Left lung (tissue), 10 donors: Measurements from ENCODE around the gene LGALS9. TPM values are rescaled to one million over a fixed set of nuclear protein-coding genes. Genes with fewer than 3 reads are reported as not detected.
"Not testable (repeated sequence)": the region's sequence is repeated elsewhere in the genome, so short reads cannot be mapped to it uniquely, and the experiment has no call there.

ENCODE experiments used
- ATAC-seq: fragments of 200-7000 bp; cut with Tn5 transposase; one replicate; pipeline ENCODE4 v1.9.1; 2020; ENCODE audit warnings: moderate library complexity
- DNase-seq, 4 donors: peaks; one replicate each; pipeline ENCODE4 v3.0.0-alpha.2; 2013 to 2020
- H3K27ac ChIP-seq, 2 donors: fragments of 200-600 bp; sonication (generic) in 1 of 2; one replicate each; pipeline versions ENCODE4 v1.5.0 to v1.8.0; 2020 to 2021
- H3K27me3 ChIP-seq, 2 donors: fragments of 200-600 bp; sonication (generic) in 1 of 2; one replicate each; pipeline versions ENCODE4 v1.5.0 to v1.8.0; 2020 to 2021
- H3K36me3 ChIP-seq, 2 donors: fragments of 200-600 bp; sonication (generic) in 1 of 2; one replicate each; pipeline versions ENCODE4 v1.5.0 to v1.8.0; 2020 to 2021
- H3K4me1 ChIP-seq, 2 donors: fragments of 200-600 bp; one replicate each; pipeline ENCODE4 v1.8.0; 2021
- H3K4me3 ChIP-seq, 2 donors: fragments of 200-600 bp; sonication (generic) in 1 of 2; one replicate each; pipeline versions ENCODE4 v1.5.0 to v1.8.0; 2020 to 2021; ENCODE audit warnings: mild to moderate bottlenecking in 1 of 2
- H3K9me3 ChIP-seq, 2 donors: fragments of 200-600 bp; sonication (generic) in 1 of 2; one replicate each; pipeline versions ENCODE4 v1.5.0 to v1.8.0; 2020 to 2021
- CTCF ChIP-seq, 2 donors: fragments of 200-600 bp; sonication (generic) in 1 of 2; IDR thresholded peaks; one replicate each; pipeline versions ENCODE4 v1.5.0 to v1.8.0; 2021; ENCODE audit warnings: antibody characterized with exemption in 2 of 2
- intact Hi-C, 2 donors: fragments of 100-400 bp; cut with DNase I; formaldehyde crosslinking; loops; one replicate each; pipeline versions ENCODE4 v1.11.2 to v1.14.2; 2022
- polyA plus RNA-seq, 6 donors: library from polyadenylated mRNA; unstranded; fragments of 120-200 nt; gene quantifications; one replicate each; pipeline ENCODE4 v1.2.1, GENCODE V29; 2013; ENCODE audit not compliant: insufficient read length in 6 of 6
- total RNA-seq, 2 donors: library from RNA; stranded (reverse); fragmentation: NEBNext Ultra II Directional; extraction: Animal tissue kit (Norgen Biotek cat#: 25700); gene quantifications; one replicate each; pipeline ENCODE4 v1.2.1, GENCODE V29; 2021
- donor health status: DM: no; HTN: yes; CAD: no.
- donor health status: DM: no; HTN: no; CAD: no.

LGALS9 gene
- total and polyA plus RNA-seq, 8 donors = 18.1 to 149 (median 23.4) TPM

- intact Hi-C loops = loop anchor here in 1 of 2 donors (10.0 kb wide), 1 partner anchor 209 kb away; no protein-coding TSS in a partner anchor
- Histone ChIP-seq H3K9me3 (no peaks in the 10 kb centered on the region), H3K27ac (no peak overlapping the region), H3K4me1 (no peaks in the 10 kb centered on the region), H3K27me3 (no peaks in the 10 kb centered on the region), H3K4me3 (no peak overlapping the region), H3K36me3 (no peaks in the 10 kb centered on the region)
- DNase-seq (no peak), ATAC-seq (no peak)
- no peak for TF ChIP-seq CTCF (IDR thresholded peaks at IDR 0.05)
Observed at GRCh38 chr17:27665549-27665948, 34.6 kb downstream of the LGALS9 start.

DNA sequence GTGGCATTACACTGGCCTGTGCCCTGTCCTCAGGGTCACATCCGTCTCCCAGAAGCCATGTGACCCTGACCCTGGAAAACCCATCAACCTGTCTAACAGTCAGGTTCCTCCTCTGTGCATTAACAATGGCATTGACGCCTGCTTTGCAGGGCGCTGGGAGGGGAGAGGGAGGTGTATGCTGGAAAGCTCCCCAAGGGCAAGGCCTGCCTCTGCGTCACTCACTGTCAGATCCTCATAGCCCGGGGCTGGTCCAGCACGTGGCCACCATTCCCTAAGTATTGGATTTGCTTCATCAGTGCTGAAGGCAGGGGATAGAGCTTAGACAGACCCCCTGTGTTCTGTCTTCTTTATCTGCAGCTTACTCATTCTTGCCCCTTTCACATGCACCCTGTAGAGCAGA lies 35.3 kb downstream of the LGALS9 start:
- H3K9me3 ChIP-seq, H3K4me3 ChIP-seq, DNase-seq, H3K36me3 ChIP-seq, ATAC-seq, H3K27me3 ChIP-seq, H3K4me1 ChIP-seq, H3K27ac ChIP-seq: not testable (repeated sequence)
- intact Hi-C loops = loop anchor here in 1 of 2 donors (10.0 kb wide), 1 partner anchor 209 kb away; no protein-coding TSS in a partner anchor

- TF ChIP-seq CTCF (IDR thresholded peaks at IDR 0.05) = no peak
- H3K4me3 ChIP-seq = no peak overlapping the region
Observed at GRCh38 chr17:27666831-27667560, 36.0 kb downstream of the LGALS9 start.

GRCh38 chr17:27667656-27668487 lies 36.9 kb downstream of the LGALS9 start:
- no peak for DNase-seq
- Histone ChIP-seq H3K9me3 (no peaks in the 10 kb centered on the region), H3K27ac (no peak overlapping the region), H3K4me1 (no peaks in the 10 kb centered on the region), H3K4me3 (no peak overlapping the region), H3K36me3 (no peaks in the 10 kb centered on the region), H3K27me3 (no peaks in the 10 kb centered on the region)
- ATAC-seq = no peak
- intact Hi-C loops = loop anchor here in 1 of 2 donors (10.0 kb wide), 1 partner anchor 207 kb away; no protein-coding TSS in a partner anchor
- TF ChIP-seq CTCF (IDR thresholded peaks at IDR 0.05) = no peak

More at GRCh38 chr17:27666831-27667560, 36.0 kb downstream of the LGALS9 start:
- Histone ChIP-seq H3K9me3 (no peaks in the 10 kb centered on the region), H3K27me3 (no peaks in the 10 kb centered on the region), H3K4me1 (no peaks in the 10 kb centered on the region), H3K27ac (no peak overlapping the region), H3K36me3 (no peaks in the 10 kb centered on the region)
- ATAC-seq = no peak
- intact Hi-C loops = loop anchor here in 1 of 2 donors (10.0 kb wide), 1 partner anchor 208 kb away; no protein-coding TSS in a partner anchor
- DNase-seq = no peak

GRCh38 chr17:27668488-27668823 lies 37.5 kb downstream of the LGALS9 start:
- no peak overlapping the region for H3K27ac ChIP-seq
- intact Hi-C loops = loop anchor here in 1 of 2 donors (10.0 kb wide), 1 partner anchor 206 kb away; no protein-coding TSS in a partner anchor
- DNase-seq (no peak), ATAC-seq (no peak)
- no peaks in the 10 kb centered on the region for H3K4me1 ChIP-seq
- TF ChIP-seq CTCF (IDR thresholded peaks at IDR 0.05) = no peak
- H3K4me3 ChIP-seq = no peak overlapping the region
- no peaks in the 10 kb centered on the region for H3K27me3 ChIP-seq
- no peaks in the 10 kb centered on the region for H3K9me3 ChIP-seq
- H3K36me3 ChIP-seq = no peaks in the 10 kb centered on the region
